ENCODE results near the gene CLEC4A. TPM values are rescaled to one million over a fixed set of nuclear protein-coding genes. Genes with fewer than 3 reads are reported as not detected.
A peak's percentile ranks its signal among the peaks of the same experiment; 100 is the strongest.
"Not testable (repeated sequence)": the region's sequence is repeated elsewhere in the genome, so short reads cannot be mapped to it uniquely, and the experiment has no call there.

The CLEC4A gene
- polyA plus RNA-seq = 5.3 TPM
- long read RNA-seq, donor 1, partial matches to known transcripts = 0 of 1 reads
- long read RNA-seq, donor 1, other reads (novel, unspliced or antisense) = 0 of 1 reads
- long read RNA-seq, donor 2, partial matches to known transcripts = 0 of 2 reads
- long read RNA-seq, donor 2, other reads (novel, unspliced or antisense) = 0 of 2 reads
- long read RNA-seq, donor 3 = 0 reads
- long read RNA-seq, donor 4 = 0 reads
- long read RNA-seq, donor 5, partial matches to known transcripts = 0 of 4 reads
- long read RNA-seq, donor 5, other reads (novel, unspliced or antisense) = 0 of 4 reads
- long read RNA-seq, donor 6, partial matches to known transcripts = 0 of 3 reads
- long read RNA-seq, donor 6, other reads (novel, unspliced or antisense) = 0 of 3 reads
- long read RNA-seq, donor 7, partial matches to known transcripts = 0 of 2 reads
- long read RNA-seq, donor 7, other reads (novel, unspliced or antisense) = 0 of 2 reads
- long read RNA-seq, donor 8, partial matches to known transcripts = 0 of 3 reads
- long read RNA-seq, donor 8, other reads (novel, unspliced or antisense) = 0 of 3 reads
- long read RNA-seq, donor 9, transcript CLEC4A-201 (6 exons, 1,281 nt) = major isoform, 7 of 7 reads
- long read RNA-seq, donor 9, partial matches to known transcripts = 0 of 7 reads
- long read RNA-seq, donor 9, other reads (novel, unspliced or antisense) = 0 of 7 reads
- long read RNA-seq, donor 10, transcript CLEC4A-201 (6 exons, 1,281 nt) = major isoform, 5 of 5 reads
- long read RNA-seq, donor 10, partial matches to known transcripts = 0 of 5 reads
- long read RNA-seq, donor 10, other reads (novel, unspliced or antisense) = 0 of 5 reads
- long read RNA-seq, donor 11, partial matches to known transcripts = 0 of 4 reads
- long read RNA-seq, donor 11, other reads (novel, unspliced or antisense) = 0 of 4 reads

- Histone ChIP-seq H3K27ac (ENCODE audit: low read length) (no peak within 1 kb of the TSS), H3K36me3 (ENCODE audit: control insufficient read depth, insufficient read depth, low read length) (no peaks in the 10 kb centered on the region), H3K27me3 (ENCODE audit: control insufficient read depth, insufficient read depth, low read length) (no peaks in the 10 kb centered on the region), H3K4me1 (ENCODE audit: control insufficient read depth, insufficient read depth, low read length) (no peaks in the 10 kb centered on the region), H3K9me3 (ENCODE audit: control insufficient read depth, low read depth, low read length) (no peaks in the 10 kb centered on the region), H3K4me3 (ENCODE audit: low read length) (no peak within 1 kb of the TSS)
- DNase-seq = no peak
- WGBS (ENCODE audit: insufficient coverage, low lambda C conversion rate) = 74% methylated on average over 3 of the region's 5 CpGs
These were observed at the start of gene CLEC4A for GRCh38 chr12:8123124-8123912. Gene CLEC4A, plus strand, starts transcription at chr12:8123617. Its CDS starts 262 bp downstream, at chr12:8123879.

- Histone ChIP-seq H3K27ac (ENCODE audit: low read length) (no peak overlapping the region), H3K9me3 (ENCODE audit: control insufficient read depth, low read depth, low read length) (no peaks in the 10 kb centered on the region), H3K27me3 (ENCODE audit: control insufficient read depth, insufficient read depth, low read length) (no peaks in the 10 kb centered on the region), H3K36me3 (ENCODE audit: control insufficient read depth, insufficient read depth, low read length) (no peaks in the 10 kb centered on the region), H3K4me1 (ENCODE audit: control insufficient read depth, insufficient read depth, low read length) (no peaks in the 10 kb centered on the region), H3K4me3 (ENCODE audit: low read length) (no peak overlapping the region)
- no peak for DNase-seq
- 98% methylated on average over 6 of the region's 6 CpGs for WGBS (ENCODE audit: insufficient coverage, low lambda C conversion rate)
These were observed 47.5 kb upstream of the CLEC4A start for GRCh38 chr12:8075935-8076334.

DNA sequence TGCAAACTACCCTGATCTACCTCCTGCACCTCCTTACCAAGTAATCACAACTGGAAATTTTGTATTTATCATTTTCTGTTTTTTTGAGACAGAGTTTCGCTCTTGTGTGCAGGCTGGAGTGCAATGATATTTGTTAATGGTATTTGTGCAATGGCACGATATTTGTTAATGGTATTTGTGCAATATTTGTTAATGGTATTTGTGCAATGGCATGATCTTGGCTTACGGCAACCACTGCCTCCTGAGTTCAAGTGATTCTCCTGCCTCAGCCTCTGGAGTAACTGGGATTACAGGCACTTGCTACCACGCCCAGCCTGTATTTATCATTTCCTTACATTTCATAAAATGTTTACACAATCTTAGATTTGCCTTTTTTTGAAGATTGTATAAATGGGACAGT lies 47.1 kb upstream of the CLEC4A start:
- no peaks in the 10 kb centered on the region for H3K27me3 ChIP-seq (ENCODE audit: control insufficient read depth, insufficient read depth, low read length)
- H3K4me3 ChIP-seq (ENCODE audit: low read length) = no peak overlapping the region
- H3K36me3 ChIP-seq (ENCODE audit: control insufficient read depth, insufficient read depth, low read length) = no peaks in the 10 kb centered on the region
- no peaks in the 10 kb centered on the region for H3K9me3 ChIP-seq (ENCODE audit: control insufficient read depth, low read depth, low read length)
- no peak for DNase-seq
- H3K27ac ChIP-seq (ENCODE audit: low read length) = no peak overlapping the region
- no peaks in the 10 kb centered on the region for H3K4me1 ChIP-seq (ENCODE audit: control insufficient read depth, insufficient read depth, low read length)
- 100% methylated on average over 1 of the region's 4 CpGs for WGBS (ENCODE audit: insufficient coverage, low lambda C conversion rate)

GRCh38 chr12:8077207-8077606 lies 46.2 kb upstream of the CLEC4A start:
- Histone ChIP-seq H3K36me3 (ENCODE audit: control insufficient read depth, insufficient read depth, low read length) (no peaks in the 10 kb centered on the region), H3K4me3 (ENCODE audit: low read length) (no peak overlapping the region), H3K27me3 (ENCODE audit: control insufficient read depth, insufficient read depth, low read length) (no peaks in the 10 kb centered on the region), H3K27ac (ENCODE audit: low read length) (no peak overlapping the region), H3K4me1 (ENCODE audit: control insufficient read depth, insufficient read depth, low read length) (no peaks in the 10 kb centered on the region), H3K9me3 (ENCODE audit: control insufficient read depth, low read depth, low read length) (no peaks in the 10 kb centered on the region)
- 100% methylated on average over 1 of the region's 4 CpGs for WGBS (ENCODE audit: insufficient coverage, low lambda C conversion rate)
- DNase-seq = no peak

DNA sequence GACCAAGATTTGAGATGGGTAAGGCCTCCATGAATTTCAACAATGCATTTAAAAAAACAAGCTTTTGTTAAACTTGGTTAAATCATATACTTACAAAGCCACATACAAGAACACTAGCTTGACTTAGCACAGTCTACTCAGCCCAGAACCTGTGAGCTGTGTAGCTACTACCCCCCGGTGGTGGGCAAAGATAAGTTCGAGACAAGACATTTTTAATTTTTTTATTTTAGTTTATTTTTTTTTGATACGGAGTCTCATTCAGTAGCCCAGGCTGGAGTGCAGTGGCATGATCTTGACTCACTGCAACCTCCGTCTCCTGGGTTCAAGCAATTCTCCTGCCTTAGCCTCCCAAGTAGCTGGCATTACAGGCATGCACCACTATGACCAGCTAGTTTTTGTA lies 45.0 kb upstream of the CLEC4A start:
- no peaks in the 10 kb centered on the region for H3K9me3 ChIP-seq (ENCODE audit: control insufficient read depth, low read depth, low read length)
- H3K36me3 ChIP-seq (ENCODE audit: control insufficient read depth, insufficient read depth, low read length) = no peaks in the 10 kb centered on the region
- H3K4me1 ChIP-seq (ENCODE audit: control insufficient read depth, insufficient read depth, low read length) = no peaks in the 10 kb centered on the region
- H3K4me3 ChIP-seq (ENCODE audit: low read length) = no peak overlapping the region
- no peaks in the 10 kb centered on the region for H3K27me3 ChIP-seq (ENCODE audit: control insufficient read depth, insufficient read depth, low read length)
- no peak for DNase-seq
- WGBS (ENCODE audit: insufficient coverage, low lambda C conversion rate) = 40% methylated on average over 1 of the region's 4 CpGs
- H3K27ac ChIP-seq (ENCODE audit: low read length) = no peak overlapping the region

DNA sequence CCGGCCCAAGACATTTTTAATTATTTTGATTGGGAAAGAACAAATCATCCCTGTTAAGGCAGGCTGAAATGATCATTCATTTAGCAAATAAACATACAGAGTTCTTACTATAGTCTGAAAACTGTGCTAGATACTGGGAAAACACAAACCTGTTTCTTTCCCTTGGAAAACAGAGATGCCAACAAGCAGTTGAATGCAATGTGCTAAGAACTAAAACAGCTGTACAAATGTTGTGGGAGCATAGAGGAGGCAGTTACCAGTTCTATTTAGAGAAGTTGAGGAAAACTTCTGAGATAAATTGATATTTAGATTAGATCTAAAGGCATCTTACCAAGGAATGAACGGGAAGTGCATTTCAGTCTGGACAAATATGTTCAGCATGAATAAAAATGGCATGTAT lies 44.5 kb upstream of the CLEC4A start:
- H3K27ac ChIP-seq (ENCODE audit: low read length) = no peak overlapping the region
- 90% methylated on average over 1 of the region's 2 CpGs for WGBS (ENCODE audit: insufficient coverage, low lambda C conversion rate)
- no peaks in the 10 kb centered on the region for H3K4me1 ChIP-seq (ENCODE audit: control insufficient read depth, insufficient read depth, low read length)

DNA sequence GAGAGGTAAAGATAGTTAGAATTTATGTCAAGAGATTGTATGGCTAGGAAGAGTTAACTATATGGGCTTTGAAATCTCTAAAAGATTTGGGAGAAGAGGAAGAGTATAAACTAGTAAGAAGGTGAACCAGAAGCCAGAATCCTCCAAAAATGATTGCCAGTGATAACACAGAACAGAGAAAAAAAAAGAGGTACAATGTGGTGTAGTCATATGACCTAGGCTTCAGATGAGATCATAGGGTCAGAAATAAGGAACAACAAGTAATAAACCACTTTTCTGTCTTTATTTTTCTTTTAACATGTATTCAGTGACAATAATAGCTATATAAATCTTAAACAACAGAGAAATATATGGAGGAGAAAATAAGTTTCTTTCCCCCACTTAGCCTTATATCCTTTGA lies 43.3 kb upstream of the CLEC4A start:
- Histone ChIP-seq H3K4me3 (ENCODE audit: low read length) (no peak overlapping the region), H3K27me3 (ENCODE audit: control insufficient read depth, insufficient read depth, low read length) (no peaks in the 10 kb centered on the region)

More for the DNA sequence above, 44.5 kb upstream of the CLEC4A start:
- Histone ChIP-seq H3K4me3 (ENCODE audit: low read length) (no peak overlapping the region), H3K9me3 (ENCODE audit: control insufficient read depth, low read depth, low read length) (no peaks in the 10 kb centered on the region), H3K27me3 (ENCODE audit: control insufficient read depth, insufficient read depth, low read length) (no peaks in the 10 kb centered on the region), H3K36me3 (ENCODE audit: control insufficient read depth, insufficient read depth, low read length) (no peaks in the 10 kb centered on the region)
- no peak for DNase-seq

DNA sequence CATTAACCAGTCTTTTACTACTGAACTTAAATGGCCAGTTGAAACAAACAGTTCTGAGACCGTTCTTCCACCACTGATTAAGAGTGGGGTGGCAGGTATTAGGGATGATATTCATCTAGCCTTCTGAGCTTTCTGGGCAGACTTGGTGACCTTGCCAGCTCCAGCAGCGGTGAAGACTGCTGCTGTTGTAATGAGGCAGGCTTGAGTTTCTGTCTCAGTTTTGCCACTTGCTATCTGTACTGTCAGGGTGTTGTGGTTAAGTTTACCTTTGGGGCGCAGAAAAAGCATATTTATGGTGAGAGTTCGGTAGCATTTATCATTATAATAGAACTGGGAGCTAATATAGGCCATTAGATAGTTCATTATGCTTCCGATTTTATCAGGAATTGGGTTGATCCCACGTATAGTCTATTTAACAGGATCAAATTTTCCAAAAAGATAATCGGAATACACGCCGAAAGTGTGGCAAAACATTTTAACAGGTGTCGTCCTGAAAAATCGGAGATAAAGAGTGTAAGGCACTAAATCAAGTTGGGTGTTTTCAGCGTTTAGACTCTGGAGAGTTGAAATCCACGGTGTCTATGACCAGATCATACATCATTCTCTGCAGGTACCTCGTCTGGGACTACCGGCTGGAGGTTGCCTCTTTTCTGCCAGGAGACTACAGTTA lies 42.0 kb upstream of the CLEC4A start:
- Histone ChIP-seq H3K4me1 (ENCODE audit: control insufficient read depth, insufficient read depth, low read length) (no peaks in the 10 kb centered on the region), H3K36me3 (ENCODE audit: control insufficient read depth, insufficient read depth, low read length) (peaks cover 4% of the 10 kb centered on the region), H3K9me3 (ENCODE audit: control insufficient read depth, low read depth, low read length) (no peaks in the 10 kb centered on the region), H3K4me3 (ENCODE audit: low read length) (peak overlapping the region; percentile 79), H3K27ac (ENCODE audit: low read length) (peak overlapping the region; percentile 99), H3K27me3 (ENCODE audit: control insufficient read depth, insufficient read depth, low read length) (no peaks in the 10 kb centered on the region)
- 0% methylated on average over 1 of the region's 15 CpGs for WGBS (ENCODE audit: insufficient coverage, low lambda C conversion rate)
- DNase-seq = peak in 1 of 2 donors; percentile 61

More for the DNA sequence above, 43.3 kb upstream of the CLEC4A start:
- no peaks in the 10 kb centered on the region for H3K9me3 ChIP-seq (ENCODE audit: control insufficient read depth, low read depth, low read length)
- no peaks in the 10 kb centered on the region for H3K4me1 ChIP-seq (ENCODE audit: control insufficient read depth, insufficient read depth, low read length)
- no peak overlapping the region for H3K27ac ChIP-seq (ENCODE audit: low read length)
- no peaks in the 10 kb centered on the region for H3K36me3 ChIP-seq (ENCODE audit: control insufficient read depth, insufficient read depth, low read length)
- no peak for DNase-seq

DNA sequence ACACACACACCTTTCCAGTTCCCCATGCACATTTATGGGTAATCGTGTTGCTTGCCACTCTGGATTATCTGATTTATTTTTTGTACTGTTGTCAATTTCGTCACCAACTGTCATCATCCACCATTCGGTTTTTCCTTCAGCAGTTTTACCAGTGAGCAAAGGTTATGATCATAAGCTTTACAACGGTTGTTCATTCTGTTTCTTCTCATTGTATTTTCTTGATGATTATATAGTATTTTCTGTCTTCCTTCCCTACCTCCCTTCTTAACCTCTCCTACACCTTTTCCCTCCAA lies 40.7 kb upstream of the CLEC4A start:
- H3K36me3 ChIP-seq (ENCODE audit: control insufficient read depth, insufficient read depth, low read length) = peaks cover 4% of the 10 kb centered on the region
- 0% methylated on average over 1 of the region's 4 CpGs for WGBS (ENCODE audit: insufficient coverage, low lambda C conversion rate)

GRCh38 chr12:8084351-8084750 lies 39.1 kb upstream of the CLEC4A start:
- H3K9me3 ChIP-seq (ENCODE audit: control insufficient read depth, low read depth, low read length); DNase-seq; H3K27me3 ChIP-seq (ENCODE audit: control insufficient read depth, insufficient read depth, low read length); H3K27ac ChIP-seq (ENCODE audit: low read length); H3K36me3 ChIP-seq (ENCODE audit: control insufficient read depth, insufficient read depth, low read length); H3K4me3 ChIP-seq (ENCODE audit: low read length); H3K4me1 ChIP-seq (ENCODE audit: control insufficient read depth, insufficient read depth, low read length): not testable (repeated sequence)
- WGBS (ENCODE audit: insufficient coverage, low lambda C conversion rate) = no CpG with 5 or more reads among the region's 3 CpGs

More for the DNA sequence above, 40.7 kb upstream of the CLEC4A start:
- H3K9me3 ChIP-seq (ENCODE audit: control insufficient read depth, low read depth, low read length) = no peaks in the 10 kb centered on the region
- DNase-seq = peak in 1 of 2 donors; percentile 63
- no peaks in the 10 kb centered on the region for H3K27me3 ChIP-seq (ENCODE audit: control insufficient read depth, insufficient read depth, low read length)
- no peaks in the 10 kb centered on the region for H3K4me1 ChIP-seq (ENCODE audit: control insufficient read depth, insufficient read depth, low read length)
- peak overlapping the region; percentile 99 for H3K27ac ChIP-seq (ENCODE audit: low read length)
- H3K4me3 ChIP-seq (ENCODE audit: low read length) = peak overlapping the region; percentile 79
